K562 (cell line): ENCODE results near the gene TP53RK. TPM values are rescaled to one million over a fixed set of nuclear protein-coding genes. Genes with fewer than 3 reads are reported as not detected.
A peak's percentile ranks its signal among the peaks of the same experiment; 100 is the strongest.

ENCODE experiments used
- ATAC-seq: fragments of 200-7000 bp; cut with Tn5 transposase; 3 replicates; pipeline ENCODE4 v1.9.1; 2020; ENCODE audit warnings: moderate library complexity
- BruUV-seq: library from RNA; stranded (reverse); fragments of 400-500 nt; replicated peaks from 2 replicates; lab custom pipeline; 2021; lab: Mats Ljungman, UMichigan
- CTCF ChIA-PET: fragments of 300-600 bp; formaldehyde crosslinking; extraction: SDS; loops from one replicate; lab custom pipeline; 2021; ENCODE audit warnings: low intra/inter-chr PET ratio; lab: Yijun Ruan, JAX
- POLR2A ChIA-PET: fragments of 300-600, 350-650 bp; sonication (Branson Sonifier 250); formaldehyde crosslinking; extraction: SDS; loops from one replicate; lab custom pipeline; 2021; ENCODE audit warnings: antibody characterized with exemption, inconsistent platforms; lab: Yijun Ruan, JAX
- DNase-seq, 4 experiments: peaks; one replicate each; pipeline versions ENCODE4 v3.0.0 to v3.0.0-alpha.2; 2011 to 2018; ENCODE audit warnings: low spot score in 3 of 4, mixed read lengths in 3 of 4; ENCODE audit errors: extremely low read depth in 1 of 4
- FAIRE-seq: peaks from 2 replicates; lab custom pipeline; 2011; peaks lifted over from hg19 to GRCh38; lab: Jason Lieb, UNC
- H2AFZ ChIP-seq: 2 replicates; pipeline ENCODE4 v1.6.0; 2011; ENCODE audit warnings: low read depth, low read length, control low read depth, inconsistent platforms
- H3K27ac ChIP-seq: fragments of 200-600 bp; 3 replicates; pipeline ENCODE4 v1.8.0; 2011; ENCODE audit warnings: low read depth, mild to moderate bottlenecking, control low read depth, inconsistent platforms, low read length, moderate library complexity, mixed read lengths; ENCODE audit errors: extremely low read depth
- H3K27me3 ChIP-seq, 2 experiments: fragments of 300-600 bp in 1 of 2; 2 replicates in 1 of 2; 3 replicates in 1 of 2; pipeline versions ENCODE4 v1.6.0 to v1.8.0; 2011; ENCODE audit warnings: inconsistent platforms in 2 of 2, low read length in 2 of 2, mild to moderate bottlenecking in 1 of 2, mixed read lengths in 1 of 2, moderate library complexity in 1 of 2; ENCODE audit not compliant: control insufficient read depth in 2 of 2, insufficient read depth in 2 of 2
- H3K36me3 ChIP-seq: fragments of 300-600 bp; 3 replicates; pipeline ENCODE4 v1.8.0; 2011; ENCODE audit warnings: mild to moderate bottlenecking, low read length, inconsistent platforms; ENCODE audit not compliant: control insufficient read depth, insufficient read depth
- H3K4me1 ChIP-seq, 2 experiments: fragments of 200-600 bp in 1 of 2; replicated peaks in 1 of 2; 2 replicates in 1 of 2; 3 replicates in 1 of 2; pipeline versions ENCODE4 v1.5.1 to v1.8.0; 2011; ENCODE audit warnings: inconsistent platforms in 2 of 2, low read length in 2 of 2, mild to moderate bottlenecking in 1 of 2, mixed read lengths in 1 of 2, moderate library complexity in 1 of 2; ENCODE audit not compliant: control insufficient read depth in 2 of 2, insufficient read depth in 2 of 2
- H3K4me2 ChIP-seq: 2 replicates; pipeline ENCODE4 v1.6.1; 2011; ENCODE audit warnings: low read length, control low read depth, inconsistent platforms, mixed read lengths; ENCODE audit not compliant: insufficient read depth
- H3K4me3 ChIP-seq: fragments of 200-600 bp; sonication (generic), shearing (Covaris generic); 2 replicates; pipeline ENCODE4 v1.5.1; 2016; ENCODE audit warnings: control low read depth, inconsistent platforms
- H3K79me2 ChIP-seq: fragments of 200-600 bp; 3 replicates; pipeline ENCODE4 v1.8.0; 2011; ENCODE audit warnings: low read length, inconsistent platforms; ENCODE audit not compliant: control insufficient read depth, insufficient read depth
- H3K9ac ChIP-seq, 2 experiments: 2 replicates each; pipeline versions ENCODE4 v1.6.0 to v1.6.1; 2011; ENCODE audit warnings: low read depth in 2 of 2, low read length in 2 of 2, control low read depth in 1 of 2, inconsistent platforms in 1 of 2, mild to moderate bottlenecking in 1 of 2, mixed read lengths in 1 of 2; ENCODE audit not compliant: insufficient read depth in 1 of 2
- H3K9me1 ChIP-seq: one replicate; pipeline ENCODE4 v1.6.0; 2011; ENCODE audit warnings: inconsistent platforms, mild to moderate bottlenecking, low read length, moderate library complexity; ENCODE audit not compliant: control insufficient read depth, insufficient read depth
- H3K9me3 ChIP-seq: replicated peaks from 2 replicates; pipeline ENCODE4 v1.5.1; 2011; ENCODE audit warnings: low read depth, low read length, inconsistent platforms; ENCODE audit not compliant: control insufficient read depth, insufficient read depth
- H4K20me1 ChIP-seq: replicated peaks from 2 replicates; pipeline ENCODE4 v1.6.1; 2011; ENCODE audit warnings: low read length, inconsistent platforms, mixed read lengths; ENCODE audit not compliant: control insufficient read depth, insufficient read depth
- BCOR ChIP-seq: fragments of 450-650 bp; IDR thresholded peaks from 2 replicates; pipeline ENCODE4 v1.6.1; 2016
- HMG20A ChIP-seq: fragments of 450-650 bp; formaldehyde crosslinking; conservative IDR thresholded peaks from 2 replicates; pipeline ENCODE4 v1.4.0; 2020; ENCODE audit warnings: mild to moderate bottlenecking, mixed read lengths
- KDM1A ChIP-seq, 2 experiments: fragments of 450-650 bp; IDR thresholded peaks; 2 replicates each; pipeline ENCODE4 v1.6.1; 2016; ENCODE audit warnings: mild to moderate bottlenecking in 2 of 2
- RBM25 ChIP-seq: fragments of 200-400 bp; formaldehyde crosslinking; IDR thresholded peaks from 2 replicates; pipeline ENCODE4 v1.6.1; 2018; ENCODE audit warnings: low read length, low read depth, moderate library complexity; ENCODE audit not compliant: severe bottlenecking
- RCOR1 ChIP-seq, 2 experiments: IDR thresholded peaks; 2 replicates each; pipeline ENCODE4 v1.6.1; 2012; ENCODE audit warnings: low read depth in 2 of 2, low read length in 2 of 2, borderline replicate concordance in 1 of 2, improper control_type of control experiment in 1 of 2
- SETDB1 ChIP-seq: IDR thresholded peaks from one replicate; pipeline ENCODE4 v1.6.1; 2012; ENCODE audit warnings: low read length, control low read depth, inconsistent platforms
- SMARCA5 ChIP-seq: fragments of 450-650 bp; IDR thresholded peaks from 2 replicates; pipeline ENCODE4 v1.6.1; 2016
- ZBTB17 ChIP-seq: fragments of 450-650 bp; formaldehyde crosslinking; IDR thresholded peaks from 2 replicates; pipeline ENCODE4 v1.4.0; 2020; ENCODE audit warnings: mild to moderate bottlenecking
- ZFP36 ChIP-seq: fragments of 150-350 bp; IDR thresholded peaks from 2 replicates; pipeline ENCODE4 v1.6.1; 2018; ENCODE audit warnings: low read length, low read depth; ENCODE audit not compliant: partially characterized antibody
- ZHX1 ChIP-seq: fragments of 150-350 bp; conservative IDR thresholded peaks from 2 replicates; pipeline ENCODE4 v1.6.1; 2014; ENCODE audit warnings: low read length
- ZNF121 ChIP-seq: sonication (generic); formaldehyde crosslinking; conservative IDR thresholded peaks from 2 replicates; pipeline ENCODE4 v1.8.0; 2022; ENCODE audit warnings: missing genetic modification reagents
- ZNF277 ChIP-seq: fragments of 250-450 bp; sonication (Bioruptor Pico); IDR thresholded peaks from 2 replicates; pipeline ENCODE4 v1.8.0; 2022; ENCODE audit warnings: inconsistent platforms, mild to moderate bottlenecking, moderate library complexity, borderline replicate concordance
- ZNF347 ChIP-seq: fragments of 450-650 bp; formaldehyde crosslinking; IDR thresholded peaks from 2 replicates; pipeline ENCODE4 v1.4.0; 2020; ENCODE audit warnings: low read depth, mild to moderate bottlenecking, moderate library complexity
- WGBS: fragments of 100-300 bp; shearing (Covaris generic); methylation state at CpG from one replicate; pipeline ENCODE4 v1.1.6; 2016; ENCODE audit warnings: low coverage, mixed read lengths; ENCODE audit not compliant: insufficient coverage; ENCODE audit errors: missing lambda C conversion rate; 5-methylcytosine and 5-hydroxymethylcytosine counted together
- in situ Hi-C: fragments of 300-500 bp; cut with MboI; formaldehyde crosslinking; loops from 4 replicates; pipeline ENCODE4 v1.15.0; 2018; ENCODE audit warnings: inconsistent platforms, mixed read lengths
- intact Hi-C: fragments of 100-400 bp; cut with micrococcal nuclease; formaldehyde crosslinking; loops from 2 replicates; pipeline ENCODE4 v1.14.2; 2022
- polyA plus RNA-seq, 8 experiments: library from polyadenylated mRNA; depleted of rRNA in 4 of 8; stranded (reverse) in 5 of 8; unstranded in 3 of 8; fragments of >200 nt; fragmentation: Nextera tagmentation in 2 of 8; fragmentation: Illumina TruSeq in 1 of 8; extraction: Ambion mirVana in 2 of 8; extraction: Trizol in 1 of 8; gene quantifications; 2 replicates each; pipeline versions ENCODE4 v1.2.1 to v1.2.3, GENCODE V29; 2011 to 2014; ENCODE audit warnings: inconsistent platforms in 1 of 8, missing spikeins in 1 of 8
- total RNA-seq, 7 experiments: library from RNA; depleted of rRNA in 6 of 7; stranded (reverse); fragments of >200 nt in 6 of 7; fragmentation: Illumina TruSeq in 2 of 7; extraction: Trizol in 2 of 7; gene quantifications; 2 replicates each; pipeline versions ENCODE4 v1.2.1 to v1.2.3, GENCODE V29; 2011 to 2021; ENCODE audit warnings: low replicate concordance in 1 of 7

Gene TP53RK
- total and polyA plus RNA-seq, 9 of the 15 experiments (the other 6 are each of a cell fraction or from before 2014, with no cell fraction given), result 2.9 to 43.5 (median 17.2) TPM

DNA sequence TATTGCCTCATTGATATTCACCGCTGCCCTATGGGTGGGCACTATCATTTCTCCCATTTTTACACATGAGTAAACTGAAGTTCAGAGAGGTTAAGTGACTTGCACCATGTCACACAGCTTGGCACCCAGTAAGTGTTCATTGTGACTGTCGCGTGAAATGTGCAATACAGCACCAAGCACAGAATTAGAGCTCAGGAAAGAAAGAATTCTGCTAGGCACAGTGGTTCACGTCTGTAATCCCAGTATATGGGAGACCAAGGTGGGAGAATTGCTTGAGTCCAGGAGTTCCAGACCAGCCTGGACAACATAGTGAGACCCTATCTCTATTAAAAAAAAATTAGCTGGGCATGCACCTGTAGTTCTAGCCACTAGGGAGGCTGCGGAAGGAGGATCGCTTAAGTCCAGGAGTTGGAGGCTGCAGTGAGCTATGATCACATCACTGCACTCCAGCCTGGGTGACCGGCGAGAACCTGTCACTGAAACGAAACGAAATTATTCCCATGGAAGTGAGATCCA lies 38.6 kb downstream of the TP53RK start:
- H3K4me2 ChIP-seq, result no peak overlapping the region
- ATAC-seq (no peak), FAIRE-seq (peak; percentile 15), DNase-seq (no peak)
- H3K9ac ChIP-seq, result no peak overlapping the region
- in situ Hi-C loops (no loop called here), intact Hi-C loops (no loop called here)
- no TSS peak for BruUV-seq
- no peaks in the 10 kb centered on the region for H3K79me2 ChIP-seq
- peak; percentile 93 for TF ChIP-seq RBM25
- no peak for TF ChIP-seq HMG20A (CRISPR knock-in tag)
- TF ChIP-seq ZBTB17 (CRISPR knock-in tag), result no peak
- peak; percentile 66 to 73 for TF ChIP-seq KDM1A (IDR thresholded peaks at IDR 0.05)
- 0 out of 4 replicates have a peak, but pooled peaks of 1 of the 2 experiments have one; percentile 8 for TF ChIP-seq RCOR1 (IDR thresholded peaks at IDR 0.05; ENCODE audit: borderline replicate concordance in 1 of 2, low read depth in 2 of 2, low read length in 2 of 2)
- no peak for TF ChIP-seq ZNF347 (CRISPR knock-in tag)
- TF ChIP-seq BCOR, result peak; percentile 90
- TF ChIP-seq ZFP36, result peak; percentile 78
- TF ChIP-seq ZNF277, result no peak
- TF ChIP-seq SETDB1, result no peak
- peak; percentile 55; the same call in 1 of the 2 replicates for TF ChIP-seq ZNF121 (CRISPR knock-in tag)
- TF ChIP-seq ZHX1, result no peak
- peak; percentile 75; the same call in 1 of the 2 replicates for TF ChIP-seq SMARCA5
- POLR2A ChIA-PET, result interaction anchor here (0.6 kb wide), 2 partner anchors 12 to 1687 kb away, joined by 3 read pairs; no protein-coding TSS in a partner anchor
- no peaks in the 10 kb centered on the region for H3K27me3 ChIP-seq
- no peaks in the 10 kb centered on the region; the same call in 1 of the 2 replicates for H4K20me1 ChIP-seq
- no peaks in the 10 kb centered on the region for H3K9me3 ChIP-seq
- no peak overlapping the region for H2AFZ ChIP-seq
- peaks cover 20 to 22% of the 10 kb centered on the region in 2 experiments; a peak in 4 of 5 replicates for H3K4me1 ChIP-seq
- no peak overlapping the region for H3K4me3 ChIP-seq
- no peaks in the 10 kb centered on the region for H3K9me1 ChIP-seq
- CTCF ChIA-PET, result no interaction called here
- 94% methylated on average over 10 of the region's 10 CpGs for WGBS
- no peaks in the 10 kb centered on the region for H3K36me3 ChIP-seq
- no peak overlapping the region for H3K27ac ChIP-seq
